Nephron (organoid): ENCODE measurements around the gene KRTAP16-1.

ENCODE experiments used
- H3K27ac Mint-ChIP-seq, 3 experiments: 2 replicates each; pipeline ENCODE4 v1.8.0; 2020; ENCODE audit warnings: mixed read lengths in 3 of 3, mild to moderate bottlenecking in 2 of 3, moderate library complexity in 1 of 3
- H3K27me3 Mint-ChIP-seq: 2 replicates; pipeline ENCODE4 v1.8.0; 2021; ENCODE audit warnings: low read depth, mild to moderate bottlenecking, moderate library complexity, mixed read lengths
- H3K36me3 Mint-ChIP-seq: 2 replicates; pipeline ENCODE4 v1.8.0; 2020; ENCODE audit warnings: low read depth, mixed read lengths
- H3K4me1 Mint-ChIP-seq: 2 replicates; pipeline ENCODE4 v1.8.0; 2020; ENCODE audit warnings: mixed read lengths
- H3K4me3 Mint-ChIP-seq, 3 experiments: 2 replicates each; pipeline ENCODE4 v1.8.0; 2020; ENCODE audit warnings: mild to moderate bottlenecking in 3 of 3, mixed read lengths in 3 of 3, moderate library complexity in 2 of 3
- H3K9me3 Mint-ChIP-seq: 2 replicates; pipeline ENCODE4 v1.8.0; 2020; ENCODE audit warnings: mixed read lengths
- CTCF ChIP-seq, 3 experiments: fragments of 200-600 bp; sonication (generic); IDR thresholded peaks; one replicate each; pipeline ENCODE4 v1.5.0; 2021; ENCODE audit warnings: antibody characterized with exemption in 3 of 3; ENCODE audit not compliant: unreplicated experiment in 3 of 3

The KRTAP16-1 gene

GRCh38 chr17:41267711-41268110 lies 41.4 kb downstream of the KRTAP16-1 start:
- H3K27me3 Mint-ChIP-seq = peaks cover 15% of the 10 kb centered on the region
- no peak overlapping the region for H3K4me3 Mint-ChIP-seq
- TF ChIP-seq CTCF (IDR thresholded peaks at IDR 0.05; ENCODE audit: unreplicated experiment in 3 of 3) = no peak
- no peaks in the 10 kb centered on the region for H3K9me3 Mint-ChIP-seq
- H3K4me1 Mint-ChIP-seq = no peaks in the 10 kb centered on the region
- H3K27ac Mint-ChIP-seq = no peak overlapping the region
- H3K36me3 Mint-ChIP-seq = no peaks in the 10 kb centered on the region

GRCh38 chr17:41265078-41265477 lies 44.0 kb downstream of the KRTAP16-1 start, which contains the start of gene KRTAP9-6:
TSS of gene KRTAP9-6 (plus strand) at chr17:41265378. CDS start at chr17:41265378, 0 bp downstream.
- H3K27ac Mint-ChIP-seq = no peak within 1 kb of the TSS
- H3K4me3 Mint-ChIP-seq = no peak within 1 kb of the TSS
- H3K4me1 Mint-ChIP-seq = no peaks in the 10 kb centered on the region

GRCh38 chr17:41264599-41264998 lies 44.5 kb downstream of the KRTAP16-1 start:
- peaks cover 3% of the 10 kb centered on the region for H3K9me3 Mint-ChIP-seq
- H3K4me3 Mint-ChIP-seq = no peak overlapping the region
- no peaks in the 10 kb centered on the region for H3K36me3 Mint-ChIP-seq
- H3K4me1 Mint-ChIP-seq = no peaks in the 10 kb centered on the region
- H3K27me3 Mint-ChIP-seq = peaks cover 37% of the 10 kb centered on the region
- no peak overlapping the region for H3K27ac Mint-ChIP-seq
- TF ChIP-seq CTCF (IDR thresholded peaks at IDR 0.05; ENCODE audit: unreplicated experiment in 3 of 3) = no peak

More at GRCh38 chr17:41265078-41265477, 44.0 kb downstream of the KRTAP16-1 start, which contains the start of gene KRTAP9-6:
- peaks cover 34% of the 10 kb centered on the region for H3K27me3 Mint-ChIP-seq
- H3K9me3 Mint-ChIP-seq = peaks cover 3% of the 10 kb centered on the region
- no peak for TF ChIP-seq CTCF (IDR thresholded peaks at IDR 0.05; ENCODE audit: unreplicated experiment in 3 of 3)
- H3K36me3 Mint-ChIP-seq = no peaks in the 10 kb centered on the region

GRCh38 chr17:41263212-41263611 lies 45.9 kb downstream of the KRTAP16-1 start:
- Mint-ChIP-seq H3K27ac (no peak overlapping the region), H3K4me1 (no peaks in the 10 kb centered on the region), H3K9me3 (peaks cover 3% of the 10 kb centered on the region), H3K36me3 (no peaks in the 10 kb centered on the region), H3K4me3 (no peak overlapping the region), H3K27me3 (peaks cover 50% of the 10 kb centered on the region)
- no peak for TF ChIP-seq CTCF (IDR thresholded peaks at IDR 0.05; ENCODE audit: unreplicated experiment in 3 of 3)

- H3K9me3 Mint-ChIP-seq = peaks cover 3% of the 10 kb centered on the region
- TF ChIP-seq CTCF (IDR thresholded peaks at IDR 0.05; ENCODE audit: unreplicated experiment in 3 of 3) = no peak
- H3K27me3 Mint-ChIP-seq = peaks cover 70% of the 10 kb centered on the region
- H3K4me1 Mint-ChIP-seq = no peaks in the 10 kb centered on the region
- H3K27ac Mint-ChIP-seq = no peak overlapping the region
- no peaks in the 10 kb centered on the region for H3K36me3 Mint-ChIP-seq
- no peak overlapping the region for H3K4me3 Mint-ChIP-seq
Observed at GRCh38 chr17:41258406-41258805, 50.7 kb downstream of the KRTAP16-1 start.
